GM12892 (cell line): ENCODE data around the gene SLC46A2.

Experiments used
- POLR2A ChIP-seq: IDR thresholded peaks from 2 replicates; pipeline ENCODE4 v1.6.1; 2011; ENCODE audit warnings: low read depth, low read length, control low read depth
- TAF1 ChIP-seq: IDR thresholded peaks from 2 replicates; pipeline ENCODE4 v1.6.1; 2011; ENCODE audit warnings: low read depth, mild to moderate bottlenecking, control low read depth, low read length, borderline replicate concordance

GRCh38 chr9:112831969-112832368 is 58.7 kb downstream of the SLC46A2 start:
- no peak for TF ChIP-seq TAF1
- TF ChIP-seq POLR2A, result no peak
